ENCODE results near the gene APOBR. TPM values are rescaled to one million over a fixed set of nuclear protein-coding genes. Genes with fewer than 3 reads are reported as not detected.
"Not testable (repeated sequence)": the region's sequence is repeated elsewhere in the genome, so short reads cannot be mapped to it uniquely, and the experiment has no call there.

The APOBR gene
- total RNA-seq, 1 donor from 2014 or later, result 2.5 TPM

- Histone ChIP-seq H3K27me3 (no peaks in the 10 kb centered on the region), H3K27ac (no peak overlapping the region), H3K9me3 (no peaks in the 10 kb centered on the region), H3K4me3 (no peak overlapping the region), H3K4me1 (no peaks in the 10 kb centered on the region), H3K36me3 (no peaks in the 10 kb centered on the region)
- no peak for DNase-seq (ENCODE audit: extremely low spot score in 2 of 2)
- intact Hi-C loops (cut with DNase I), result no loop called here
- TF ChIP-seq POLR2A (IDR thresholded peaks at IDR 0.05), result no peak
- TF ChIP-seq, protein P1, sequence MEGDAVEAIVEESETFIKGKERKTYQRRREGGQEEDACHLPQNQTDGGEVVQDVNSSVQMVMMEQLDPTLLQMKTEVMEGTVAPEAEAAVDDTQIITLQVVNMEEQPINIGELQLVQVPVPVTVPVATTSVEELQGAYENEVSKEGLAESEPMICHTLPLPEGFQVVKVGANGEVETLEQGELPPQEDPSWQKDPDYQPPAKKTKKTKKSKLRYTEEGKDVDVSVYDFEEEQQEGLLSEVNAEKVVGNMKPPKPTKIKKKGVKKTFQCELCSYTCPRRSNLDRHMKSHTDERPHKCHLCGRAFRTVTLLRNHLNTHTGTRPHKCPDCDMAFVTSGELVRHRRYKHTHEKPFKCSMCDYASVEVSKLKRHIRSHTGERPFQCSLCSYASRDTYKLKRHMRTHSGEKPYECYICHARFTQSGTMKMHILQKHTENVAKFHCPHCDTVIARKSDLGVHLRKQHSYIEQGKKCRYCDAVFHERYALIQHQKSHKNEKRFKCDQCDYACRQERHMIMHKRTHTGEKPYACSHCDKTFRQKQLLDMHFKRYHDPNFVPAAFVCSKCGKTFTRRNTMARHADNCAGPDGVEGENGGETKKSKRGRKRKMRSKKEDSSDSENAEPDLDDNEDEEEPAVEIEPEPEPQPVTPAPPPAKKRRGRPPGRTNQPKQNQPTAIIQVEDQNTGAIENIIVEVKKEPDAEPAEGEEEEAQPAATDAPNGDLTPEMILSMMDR (IDR thresholded peaks at IDR 0.05), result no peak
- TF ChIP-seq POLR2AphosphoS5 (IDR thresholded peaks at IDR 0.05; ENCODE audit: insufficient read depth in 1 of 2, low read depth in 1 of 2), result no peak
Observed at GRCh38 chr16:28496844-28497243, 2.4 kb downstream of the APOBR start.

- Histone ChIP-seq H3K9me3 (no peaks in the 10 kb centered on the region), H3K36me3 (no peaks in the 10 kb centered on the region), H3K4me1 (no peaks in the 10 kb centered on the region), H3K4me3 (no peak overlapping the region), H3K27ac (no peak overlapping the region), H3K27me3 (no peaks in the 10 kb centered on the region)
- intact Hi-C loops (cut with DNase I), result no loop called here
- TF ChIP-seq POLR2A (IDR thresholded peaks at IDR 0.05), result no peak
- TF ChIP-seq, protein P1 (IDR thresholded peaks at IDR 0.05), result no peak
- TF ChIP-seq POLR2AphosphoS5 (IDR thresholded peaks at IDR 0.05; ENCODE audit: insufficient read depth in 1 of 2, low read depth in 1 of 2), result no peak
- DNase-seq (ENCODE audit: extremely low spot score in 2 of 2), result no peak
Observed at GRCh38 chr16:28497386-28497785, 2.9 kb downstream of the APOBR start.

- TF ChIP-seq POLR2AphosphoS5 (IDR thresholded peaks at IDR 0.05; ENCODE audit: insufficient read depth in 1 of 2, low read depth in 1 of 2) (no peak), POLR2A (IDR thresholded peaks at IDR 0.05) (no peak)
- TF ChIP-seq, protein P1 (IDR thresholded peaks at IDR 0.05), result no peak
- no peaks in the 10 kb centered on the region for H3K36me3 ChIP-seq
- H3K4me3 ChIP-seq, result no peak overlapping the region
- H3K4me1 ChIP-seq, result no peaks in the 10 kb centered on the region
- no peaks in the 10 kb centered on the region for H3K27me3 ChIP-seq
- no peak overlapping the region for H3K27ac ChIP-seq
- intact Hi-C loops (cut with DNase I), result no loop called here
- DNase-seq (ENCODE audit: extremely low spot score in 2 of 2), result no peak
- H3K9me3 ChIP-seq, result no peaks in the 10 kb centered on the region
Observed at GRCh38 chr16:28497861-28498599, 3.6 kb downstream of the APOBR start.

DNA sequence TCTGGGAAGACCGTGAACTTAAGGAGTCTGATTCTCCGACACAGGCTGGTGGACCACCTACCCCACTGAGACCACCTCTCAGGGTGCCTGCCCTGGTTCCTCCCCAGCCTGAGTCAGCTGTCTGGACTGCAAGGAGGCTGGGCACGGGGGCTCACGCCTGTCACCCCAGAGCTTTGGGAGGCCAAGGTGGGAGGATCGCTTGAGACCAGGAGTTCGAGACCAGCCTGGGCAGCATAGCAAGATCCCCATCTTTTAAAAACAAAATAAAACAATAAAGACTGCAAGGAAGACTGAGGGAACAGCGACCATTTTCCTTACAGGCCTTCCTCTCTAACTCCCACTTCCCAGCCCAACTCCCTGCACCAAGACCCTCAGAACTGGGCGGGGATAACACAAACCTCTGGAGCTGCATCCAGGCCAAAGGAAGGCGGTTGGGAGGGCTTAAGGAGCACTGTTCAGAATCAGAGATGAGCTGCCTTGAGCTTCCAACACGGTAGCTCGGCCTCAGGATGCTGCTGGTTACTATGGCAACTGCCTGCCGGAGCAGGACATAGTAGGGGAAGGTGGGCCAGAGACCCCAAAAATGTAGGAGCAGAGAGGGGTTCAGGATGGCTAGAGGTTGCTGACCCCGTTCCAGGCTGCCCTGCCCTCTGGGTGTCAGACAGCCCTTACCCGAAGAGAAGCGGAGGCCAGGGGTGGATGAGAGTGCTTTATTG is 4.4 kb downstream of the APOBR start:
- Histone ChIP-seq H3K9me3 (no peaks in the 10 kb centered on the region), H3K36me3 (no peaks in the 10 kb centered on the region), H3K4me3 (no peak overlapping the region), H3K27me3 (no peaks in the 10 kb centered on the region), H3K4me1 (no peaks in the 10 kb centered on the region), H3K27ac (no peak overlapping the region)
- intact Hi-C loops (cut with DNase I), result no loop called here
- DNase-seq (ENCODE audit: extremely low spot score in 2 of 2), result no peak
- TF ChIP-seq POLR2A (IDR thresholded peaks at IDR 0.05) (no peak), POLR2AphosphoS5 (IDR thresholded peaks at IDR 0.05; ENCODE audit: insufficient read depth in 1 of 2, low read depth in 1 of 2) (no peak)
- TF ChIP-seq, protein P1 (IDR thresholded peaks at IDR 0.05), result no peak

DNA sequence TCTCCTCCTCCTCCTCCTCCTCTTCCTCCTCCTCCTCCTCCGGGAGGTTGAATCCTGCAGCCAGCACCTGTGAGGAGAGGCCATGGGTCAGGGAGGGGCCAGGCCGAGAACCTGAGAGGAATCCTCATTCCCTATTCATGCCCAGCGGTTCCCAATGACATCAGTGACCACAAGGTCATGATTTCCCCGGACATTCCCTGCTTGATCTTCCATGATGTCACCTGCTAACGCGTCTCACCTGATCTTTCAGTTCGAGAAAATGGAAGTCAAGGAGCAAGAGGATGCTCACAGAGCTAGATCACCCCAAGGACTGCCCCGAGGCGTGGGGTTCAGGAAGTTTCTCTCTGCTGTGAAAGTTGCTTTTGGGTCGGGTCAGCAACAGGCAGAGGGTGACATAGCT is 5.4 kb downstream of the APOBR start:
- TF ChIP-seq POLR2A (IDR thresholded peaks at IDR 0.05), result no peak
- no peak for TF ChIP-seq POLR2AphosphoS5 (IDR thresholded peaks at IDR 0.05; ENCODE audit: insufficient read depth in 1 of 2, low read depth in 1 of 2)
- TF ChIP-seq, protein P1 (IDR thresholded peaks at IDR 0.05), result no peak
- Histone ChIP-seq H3K9me3 (no peaks in the 10 kb centered on the region), H3K4me1 (no peaks in the 10 kb centered on the region), H3K27ac (no peak overlapping the region), H3K4me3 (no peak overlapping the region), H3K36me3 (no peaks in the 10 kb centered on the region), H3K27me3 (no peaks in the 10 kb centered on the region)
- intact Hi-C loops (cut with DNase I), result no loop called here
- no peak for DNase-seq (ENCODE audit: extremely low spot score in 2 of 2)

- intact Hi-C loops (cut with DNase I); H3K4me3 ChIP-seq; H3K27me3 ChIP-seq; H3K36me3 ChIP-seq; DNase-seq (ENCODE audit: extremely low spot score in 2 of 2); H3K27ac ChIP-seq; H3K4me1 ChIP-seq; H3K9me3 ChIP-seq: not testable (repeated sequence)
Observed at GRCh38 chr16:28500476-28501180, 6.2 kb downstream of the APOBR start.

Data from vagina (tissue), 2 donors.